PFSK-1 (cell line): ENCODE results near the gene FOXJ2.

Experiments
- POLR2AphosphoS5 ChIP-seq: IDR thresholded peaks from 2 replicates; pipeline ENCODE4 v1.6.1; 2012; ENCODE audit warnings: low read depth, mild to moderate bottlenecking, control low read depth, low read length, moderate library complexity
- REST ChIP-seq, 2 experiments: IDR thresholded peaks; 2 replicates each; pipeline versions ENCODE4 v1.6.1 to v1.8.0; 2011 to 2012; ENCODE audit warnings: low read depth in 2 of 2, low read length in 2 of 2, control low read depth in 1 of 2, inconsistent platforms in 1 of 2, mild to moderate bottlenecking in 1 of 2, moderate library complexity in 1 of 2; ENCODE audit not compliant: insufficient read depth in 1 of 2
- SIN3A ChIP-seq: IDR thresholded peaks from 2 replicates; pipeline ENCODE4 v1.6.1; 2012; ENCODE audit warnings: mild to moderate bottlenecking, low read length, moderate library complexity, borderline replicate concordance; ENCODE audit not compliant: insufficient read depth
- TAF1 ChIP-seq: IDR thresholded peaks from 2 replicates; pipeline ENCODE4 v1.6.1; 2012; ENCODE audit warnings: low read length, control low read depth, borderline replicate concordance; ENCODE audit not compliant: insufficient read depth

GRCh38 chr12:8018666-8019581 is 13.6 kb upstream of the FOXJ2 start:
- no peak for TF ChIP-seq POLR2AphosphoS5
- TF ChIP-seq TAF1, result no peak
- no peak for TF ChIP-seq REST (IDR thresholded peaks at IDR 0.05; ENCODE audit: insufficient read depth in 1 of 2, low read depth in 2 of 2, low read length in 2 of 2)
- no peak for TF ChIP-seq SIN3A
